ENCODE results near the gene RASGEF1C.

GRCh38 chr5:180098526-180098925 is 110.5 kb downstream of the RASGEF1C start:
- TF ChIP-seq CTCF (conservative IDR thresholded peaks at IDR 0.05; ENCODE audit: low read length), result no peak
- TF ChIP-seq EZH2phosphoT487 (IDR thresholded peaks at IDR 0.05; ENCODE audit: borderline replicate concordance), result no peak
